Stomach (tissue), 4 donors: ENCODE measurements around the gene DLG2.

Source experiments
- EP300 ChIP-seq: sonication (generic); formaldehyde crosslinking; IDR thresholded peaks from one replicate; pipeline ENCODE4 v1.6.1; 2017; ENCODE audit warnings: antibody characterized with exemption
- POLR2A ChIP-seq, 4 donors: fragments of 450-650 bp; IDR thresholded peaks; one replicate each; pipeline ENCODE4 v1.6.1; 2016; ENCODE audit warnings: antibody characterized with exemption in 4 of 4, control low read depth in 2 of 4, mild to moderate bottlenecking in 1 of 4, moderate library complexity in 1 of 4
- POLR2AphosphoS5 ChIP-seq, 3 donors: sonication (generic); formaldehyde crosslinking; IDR thresholded peaks; one replicate each; pipeline ENCODE4 v1.6.1; 2016; ENCODE audit warnings: antibody characterized with exemption in 3 of 3
- TF ChIP-seq, protein P1 (sequence below), 7 experiments: fragments of 450-650 bp in 4 of 7; fragments of 200-600 bp in 3 of 7; sonication (generic) in 3 of 7; IDR thresholded peaks; one replicate each; pipeline ENCODE4 v1.5.1; 2016 to 2019; ENCODE audit warnings: antibody characterized with exemption in 7 of 7, control low read depth in 2 of 7, mild to moderate bottlenecking in 1 of 7

- TF ChIP-seq, protein P1, sequence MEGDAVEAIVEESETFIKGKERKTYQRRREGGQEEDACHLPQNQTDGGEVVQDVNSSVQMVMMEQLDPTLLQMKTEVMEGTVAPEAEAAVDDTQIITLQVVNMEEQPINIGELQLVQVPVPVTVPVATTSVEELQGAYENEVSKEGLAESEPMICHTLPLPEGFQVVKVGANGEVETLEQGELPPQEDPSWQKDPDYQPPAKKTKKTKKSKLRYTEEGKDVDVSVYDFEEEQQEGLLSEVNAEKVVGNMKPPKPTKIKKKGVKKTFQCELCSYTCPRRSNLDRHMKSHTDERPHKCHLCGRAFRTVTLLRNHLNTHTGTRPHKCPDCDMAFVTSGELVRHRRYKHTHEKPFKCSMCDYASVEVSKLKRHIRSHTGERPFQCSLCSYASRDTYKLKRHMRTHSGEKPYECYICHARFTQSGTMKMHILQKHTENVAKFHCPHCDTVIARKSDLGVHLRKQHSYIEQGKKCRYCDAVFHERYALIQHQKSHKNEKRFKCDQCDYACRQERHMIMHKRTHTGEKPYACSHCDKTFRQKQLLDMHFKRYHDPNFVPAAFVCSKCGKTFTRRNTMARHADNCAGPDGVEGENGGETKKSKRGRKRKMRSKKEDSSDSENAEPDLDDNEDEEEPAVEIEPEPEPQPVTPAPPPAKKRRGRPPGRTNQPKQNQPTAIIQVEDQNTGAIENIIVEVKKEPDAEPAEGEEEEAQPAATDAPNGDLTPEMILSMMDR (IDR thresholded peaks at IDR 0.05): no peak
- TF ChIP-seq POLR2A (IDR thresholded peaks at IDR 0.05) (no peak), EP300 (no peak), POLR2AphosphoS5 (IDR thresholded peaks at IDR 0.05) (no peak)
Measured at GRCh38 chr11:83836065-83836464, 1791.1 kb downstream of the DLG2 start.
